NCI-H2029 treated with DMSO at 0.1 percent for 48 hours (cell line): Measurements from ENCODE around the gene ARL16.
"Not testable (repeated sequence)": the region's sequence is repeated elsewhere in the genome, so short reads cannot be mapped to it uniquely, and the experiment has no call there.

ENCODE experiments used
- DNase-seq: peaks from one replicate; lab custom pipeline; 2025; lab: John Stamatoyannopoulos, UW

The ARL16 gene

GRCh38 chr17:81695211-81695610 is 11.6 kb upstream of the ARL16 start:
- DNase-seq, result no peak

- DNase-seq, result no peak
Measured at GRCh38 chr17:81694810-81695209, 11.2 kb upstream of the ARL16 start.

DNA sequence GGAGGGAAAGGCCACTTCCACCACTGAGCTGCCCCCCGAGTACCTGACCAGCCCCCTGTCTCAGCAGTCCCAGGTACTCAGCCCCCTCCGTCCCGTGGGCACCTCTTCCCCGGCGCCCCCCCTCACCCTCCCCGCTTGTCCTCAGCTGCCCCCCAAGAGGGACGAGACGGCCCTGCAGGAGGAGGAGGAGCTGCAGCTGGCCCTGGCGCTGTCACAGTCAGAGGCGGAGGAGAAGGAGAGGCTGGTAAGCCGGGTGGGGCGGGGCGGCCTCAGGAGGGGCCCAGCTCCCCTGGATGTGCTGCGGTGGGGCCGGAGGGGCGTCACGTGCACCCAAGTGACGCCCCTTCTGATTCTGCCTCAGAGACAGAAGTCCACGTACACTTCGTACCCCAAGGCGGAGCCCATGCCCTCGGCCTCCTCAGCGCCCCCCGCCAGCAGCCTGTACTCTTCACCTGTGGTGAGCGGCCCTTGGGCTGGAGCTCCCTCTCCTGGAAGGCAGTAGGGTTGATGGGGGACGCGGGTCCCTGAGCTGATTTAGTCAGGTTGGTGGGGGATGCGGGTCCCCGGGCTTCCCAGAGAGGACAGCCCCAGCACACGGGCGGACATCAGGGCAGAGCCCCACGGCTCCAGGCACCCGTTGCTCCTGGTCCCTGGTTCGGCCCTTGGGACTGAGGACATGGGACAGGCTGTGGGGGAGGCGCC is 10.1 kb upstream of the ARL16 start:
- no peak for DNase-seq

DNA sequence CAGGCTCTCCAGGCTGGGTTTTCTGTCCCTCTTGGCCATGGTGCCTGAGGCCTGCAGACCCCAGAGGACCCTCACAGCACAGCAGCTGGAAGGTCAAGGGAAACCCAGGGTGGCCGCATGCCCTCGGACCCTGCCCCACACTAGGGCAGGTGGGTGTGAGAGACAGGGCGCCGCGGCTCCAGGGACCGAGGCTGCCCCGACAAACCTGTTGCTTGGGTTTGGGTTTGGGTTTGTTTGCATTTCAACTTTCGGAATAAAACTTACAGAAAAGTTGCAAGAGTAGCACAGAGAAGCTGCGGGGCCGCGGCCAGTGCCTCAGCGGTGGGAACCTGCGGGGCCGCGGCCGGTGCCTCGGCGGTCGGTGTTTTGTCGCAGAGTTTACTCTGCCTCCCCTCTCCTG is 8.0 kb upstream of the ARL16 start:
- no peak for DNase-seq

GRCh38 chr17:81691196-81691595 is 7.6 kb upstream of the ARL16 start:
- DNase-seq, result no peak

- no peak for DNase-seq
Measured at GRCh38 chr17:81690549-81690948, 7.0 kb upstream of the ARL16 start.

GRCh38 chr17:81690066-81690465 is 6.5 kb upstream of the ARL16 start:
- DNase-seq, result no peak

GRCh38 chr17:81688616-81689015 is 5.0 kb upstream of the ARL16 start:
- DNase-seq, result no peak

DNA sequence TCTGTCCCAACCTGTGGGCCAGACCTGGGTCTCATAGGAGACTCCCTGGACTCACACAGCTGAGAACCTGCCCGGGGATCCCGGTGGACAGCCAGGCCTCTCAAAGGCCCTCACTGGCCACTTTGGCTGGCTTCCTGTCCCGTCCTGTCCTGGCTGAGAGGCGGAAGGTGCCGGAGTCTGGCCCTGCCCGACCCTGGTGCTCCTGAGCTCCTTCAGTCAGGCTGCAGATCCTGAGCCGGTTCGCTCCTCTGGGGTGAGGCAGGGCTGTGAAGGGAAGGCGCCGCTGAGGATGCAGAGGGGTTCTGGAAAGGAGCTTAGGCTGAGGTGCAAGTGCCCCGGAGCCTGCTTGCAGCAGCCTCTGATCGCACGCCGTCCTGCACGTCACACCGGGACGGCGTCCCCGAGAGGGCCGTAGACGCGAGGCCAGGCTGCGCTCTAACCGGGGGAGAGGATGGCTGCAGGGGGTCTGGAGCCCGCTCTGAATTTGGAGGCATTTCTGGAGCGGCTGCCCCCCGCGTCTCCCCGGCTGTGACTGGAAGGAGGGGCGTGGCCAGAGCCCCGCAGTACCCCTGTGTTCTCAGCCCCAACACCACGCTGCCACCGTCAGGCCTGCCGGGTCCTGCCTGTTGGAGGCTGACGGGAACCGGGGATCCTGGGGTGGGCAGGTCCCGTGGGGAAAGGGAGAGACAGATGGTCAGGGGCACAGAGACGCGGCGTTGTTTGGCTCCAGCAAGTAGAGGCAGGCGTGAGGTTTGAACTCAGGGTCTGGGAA is 4.4 kb upstream of the ARL16 start:
- DNase-seq, result no peak

- DNase-seq, result no peak
Measured at GRCh38 chr17:81686614-81687013, 3.0 kb upstream of the ARL16 start.

DNA sequence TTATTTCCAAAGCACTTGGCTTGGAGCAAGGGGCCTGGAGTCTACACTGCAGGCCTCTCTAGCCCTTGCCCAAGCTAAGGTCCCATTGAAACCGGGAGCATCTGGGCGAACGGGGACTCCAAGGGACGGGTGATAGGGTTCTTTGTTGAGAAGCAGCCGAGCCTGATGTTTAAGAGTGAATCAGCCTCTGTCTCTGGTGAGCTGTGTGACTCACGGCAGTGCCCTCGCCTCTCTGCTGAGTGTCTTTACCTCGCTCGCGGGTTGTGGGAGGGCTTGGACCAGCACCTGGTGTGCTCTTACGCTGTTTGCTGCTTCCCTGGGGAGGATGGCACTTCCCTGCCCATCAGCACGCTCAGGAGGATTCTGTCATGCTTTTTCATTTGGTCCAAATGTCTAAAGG is 1.5 kb upstream of the ARL16 start:
- DNase-seq, result no peak

DNA sequence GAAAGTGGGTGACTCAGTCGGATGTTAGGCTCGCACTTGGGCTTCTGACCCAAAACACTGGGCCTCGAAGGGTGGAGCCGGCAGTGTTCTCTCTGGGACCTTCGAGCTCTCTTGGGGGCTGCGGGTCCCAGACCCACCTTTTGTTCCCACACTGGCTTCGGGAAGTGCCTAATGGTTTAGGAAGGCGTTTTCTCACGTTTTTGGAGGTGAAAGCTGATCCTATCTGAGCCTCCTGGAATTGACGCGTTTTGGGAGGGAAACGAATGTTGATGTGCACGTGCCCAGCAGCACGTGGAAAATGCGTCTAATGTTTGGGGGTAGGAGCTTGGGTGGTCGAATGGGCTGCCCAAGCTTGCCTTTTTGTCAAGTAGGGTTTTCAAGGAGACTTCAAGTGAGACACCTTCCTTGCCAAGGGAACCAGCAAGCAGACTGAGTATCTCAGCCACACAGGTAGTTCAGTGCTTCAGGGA is 880 bp upstream of the ARL16 start:
- DNase-seq, result no peak

- no peak for DNase-seq
Measured at GRCh38 chr17:81683208-81683583, 401 bp downstream of the ARL16 start.

DNA sequence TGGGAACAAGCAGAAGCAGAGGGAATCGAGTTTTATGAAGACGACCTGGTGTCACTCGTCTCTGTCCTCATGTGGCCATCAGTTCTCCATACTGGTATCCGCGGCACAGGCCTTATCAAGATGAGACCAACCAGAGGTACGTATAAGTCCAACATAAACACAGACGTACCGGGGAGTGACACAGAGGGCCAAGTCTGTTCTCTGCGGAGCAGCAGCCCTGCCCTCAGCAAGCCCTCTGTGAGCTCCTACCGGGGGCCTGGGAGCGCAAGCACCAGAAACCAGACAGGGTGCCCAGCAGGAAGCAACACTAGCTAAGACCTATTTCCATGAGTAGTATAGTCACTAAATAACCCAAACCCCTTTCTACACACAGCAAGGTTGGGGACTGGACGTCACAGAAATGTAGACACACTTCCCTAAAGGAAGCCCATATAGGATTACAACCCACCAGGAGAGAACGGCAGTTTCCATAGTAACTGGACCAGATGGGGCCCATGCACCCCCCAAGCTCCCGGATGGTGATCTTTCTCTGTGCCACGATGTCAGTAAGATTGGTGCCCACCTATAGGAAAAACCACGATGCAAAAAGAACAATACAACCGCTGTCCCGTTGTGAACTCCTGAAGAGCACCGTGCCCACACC is 911 bp downstream of the ARL16 start:
- no peak for DNase-seq

DNA sequence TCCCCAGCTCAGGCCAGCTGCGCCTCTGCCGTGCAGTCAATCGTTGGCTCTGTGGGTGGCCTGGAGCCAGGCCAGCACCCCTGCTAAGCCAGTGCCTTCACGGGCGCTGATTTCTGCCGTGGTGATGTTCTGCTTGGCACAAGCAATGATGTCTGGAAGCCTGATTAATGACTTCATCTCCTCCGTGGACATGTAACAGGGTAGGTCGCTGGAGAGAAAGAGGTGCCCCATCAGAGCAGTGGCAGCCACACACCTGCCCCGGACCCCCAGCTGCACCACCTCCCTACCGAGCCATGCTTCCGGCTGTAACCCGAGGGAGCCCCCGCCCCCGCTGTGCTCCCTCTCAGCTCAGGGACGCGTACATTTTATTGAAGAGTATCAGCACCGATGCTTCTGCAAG is 1.9 kb downstream of the ARL16 start:
- no peak for DNase-seq

- no peak for DNase-seq
Measured at GRCh38 chr17:81680150-81680549, 3.4 kb downstream of the ARL16 start.

GRCh38 chr17:81676906-81677305 is 6.7 kb downstream of the ARL16 start:
- no peak for DNase-seq

DNA sequence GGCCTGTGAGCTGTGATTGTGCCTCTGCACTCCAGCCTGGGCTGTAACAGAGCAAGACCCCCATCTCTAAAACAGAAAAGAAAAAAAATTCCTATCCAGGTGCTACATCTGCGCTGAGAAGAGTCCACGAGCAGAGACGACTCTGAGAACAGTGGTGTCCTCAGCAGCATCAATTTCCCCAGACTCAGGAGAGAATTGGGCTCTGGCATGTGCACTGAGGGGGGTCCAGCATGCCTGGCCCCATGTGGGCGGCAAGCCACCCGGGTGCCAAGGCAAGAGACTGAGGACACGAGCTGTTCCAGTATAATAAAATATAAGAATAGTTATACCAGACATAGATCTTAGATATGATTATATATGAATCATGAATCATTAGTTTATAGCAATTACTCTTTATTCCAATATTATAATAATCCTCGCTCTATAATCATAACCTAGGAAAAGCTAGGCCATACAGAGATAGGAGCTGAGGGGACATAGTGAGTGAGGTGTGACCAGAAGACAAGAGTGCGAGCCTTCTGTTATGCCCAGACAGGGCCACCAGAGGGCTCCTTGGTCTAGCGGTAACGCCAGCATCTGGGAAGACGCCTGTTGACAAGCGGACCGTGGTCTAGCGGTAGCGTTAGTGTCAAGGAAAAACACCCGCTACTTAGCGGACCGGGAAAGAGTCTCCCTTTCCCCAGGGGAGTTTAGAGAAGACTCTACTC is 7.9 kb downstream of the ARL16 start:
- DNase-seq, result not testable (repeated sequence)

DNA sequence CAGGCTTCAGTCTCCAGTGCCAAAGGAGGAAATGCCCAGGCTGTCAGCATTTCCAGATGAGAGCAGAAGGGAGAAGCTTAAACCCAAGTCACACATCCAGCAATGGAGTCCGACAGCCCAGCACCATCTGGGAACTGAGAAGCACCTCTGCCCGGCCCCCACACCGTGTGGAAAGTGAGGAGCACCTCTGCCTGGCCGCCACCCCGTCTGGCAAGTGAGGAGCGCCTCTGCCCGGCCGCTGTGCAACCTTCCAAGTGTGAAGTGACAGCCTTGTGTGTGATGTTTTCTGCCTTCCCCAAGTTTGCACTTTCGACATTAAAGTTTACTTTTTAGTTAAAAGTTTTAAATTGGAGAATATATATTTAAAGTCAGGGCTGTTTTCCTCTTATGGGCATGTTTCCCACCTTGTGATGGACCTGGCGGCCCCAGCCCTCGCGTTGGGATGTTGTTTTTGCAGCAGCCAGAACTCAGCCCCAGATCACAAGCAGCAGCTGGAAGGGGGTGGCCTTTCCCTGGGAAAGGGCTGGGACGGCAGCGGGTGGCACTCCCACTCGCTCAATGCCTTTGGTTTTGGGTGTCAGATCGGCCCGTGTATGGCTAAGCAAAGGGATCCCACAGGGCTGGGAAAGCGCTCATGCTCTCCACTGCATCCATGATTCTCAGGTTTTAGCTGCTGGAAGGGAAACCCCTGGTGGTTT is 9.9 kb downstream of the ARL16 start:
- no peak for DNase-seq

GRCh38 chr17:81672954-81673353 is 10.6 kb downstream of the ARL16 start:
- DNase-seq, result no peak

- DNase-seq, result no peak
Measured at GRCh38 chr17:81672504-81672903, 11.1 kb downstream of the ARL16 start.

GRCh38 chr17:81667754-81668153 is 15.8 kb downstream of the ARL16 start:
- DNase-seq, result no peak
